ENCODE measurements around the gene CLCN1.

Gene CLCN1

DNA sequence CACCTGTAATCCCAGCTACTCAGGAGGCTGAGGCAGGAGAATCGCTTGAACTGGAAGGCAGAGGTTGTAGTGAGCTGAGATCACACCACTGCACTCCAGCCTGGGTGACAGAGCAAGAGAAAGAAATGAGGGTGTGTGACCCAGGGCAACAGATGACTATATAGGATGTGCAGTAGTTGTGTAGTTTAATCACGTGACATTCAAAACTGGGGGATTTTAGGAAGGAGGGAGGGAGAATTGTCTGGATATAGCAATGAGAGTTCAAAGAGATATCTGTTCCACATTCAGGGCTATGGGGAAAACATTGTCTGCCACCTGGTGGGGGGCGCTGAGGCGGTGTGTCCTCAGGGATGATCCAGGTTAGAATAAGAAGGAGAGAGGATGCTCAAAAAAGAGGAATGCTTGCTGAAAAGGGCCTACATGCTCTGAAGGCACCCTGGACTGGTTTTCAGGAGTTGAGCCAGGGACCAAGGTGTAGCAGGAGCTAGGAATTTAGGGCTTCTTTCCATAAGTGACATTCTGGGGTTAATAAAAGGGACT, 57.4 kb downstream of the CLCN1 start:
- H3K27me3 ChIP-seq (ENCODE audit: control insufficient read depth in 1 of 2, insufficient read depth in 1 of 2, low read length in 2 of 2), result no peaks in the 10 kb centered on the region
- no peak overlapping the region for H3K18ac ChIP-seq (ENCODE audit: low read depth in 1 of 2, low read length in 2 of 2)
- no peak for DNase-seq
- H2BK120ac ChIP-seq (ENCODE audit: low read depth, low read length), result no peak overlapping the region
- H3K4ac ChIP-seq (ENCODE audit: low read depth in 1 of 2, low read length in 2 of 2), result no peak overlapping the region
- H2BK12ac ChIP-seq (ENCODE audit: low read length in 2 of 2), result no peak overlapping the region
- H3K4me2 ChIP-seq (ENCODE audit: low read length, poor library complexity, severe bottlenecking), result no peak overlapping the region
- no peak overlapping the region for H3K27ac ChIP-seq (ENCODE audit: low read length, poor library complexity, severe bottlenecking)
- no peaks in the 10 kb centered on the region for H3K9me3 ChIP-seq (ENCODE audit: control insufficient read depth, low read length)
- no peak overlapping the region for H2BK5ac ChIP-seq (ENCODE audit: low read depth, low read length, poor library complexity, severe bottlenecking)
- WGBS, result 94% methylated on average over 4 of the region's 4 CpGs
- H3K4me1 ChIP-seq (ENCODE audit: control insufficient read depth, insufficient read depth, low read depth, low read length), result peaks cover 9% of the 10 kb centered on the region
- no peak overlapping the region for H4K8ac ChIP-seq (ENCODE audit: low read length)
- no peak overlapping the region for H2AK5ac ChIP-seq (ENCODE audit: low read length, severe bottlenecking)
- H2AFZ ChIP-seq (ENCODE audit: low read depth, low read length), result no peak overlapping the region
- H3K9ac ChIP-seq (ENCODE audit: low read length), result no peak overlapping the region
- peaks cover 5% of the 10 kb centered on the region for H3K79me1 ChIP-seq (replicated peaks; ENCODE audit: low read length, poor library complexity, severe bottlenecking)
- no peak overlapping the region for H3K23ac ChIP-seq (ENCODE audit: low read length in 2 of 2)
- no peak overlapping the region for H2BK15ac ChIP-seq (ENCODE audit: low read depth, poor library complexity, severe bottlenecking)
- H3K14ac ChIP-seq (ENCODE audit: low read length in 2 of 2), result no peak overlapping the region
- H4K91ac ChIP-seq (ENCODE audit: low read length), result no peak overlapping the region
- no peak overlapping the region for H3K4me3 ChIP-seq (ENCODE audit: insufficient read depth in 1 of 2, low read depth in 1 of 2, low read length in 2 of 2)
- no peaks in the 10 kb centered on the region for H3K36me3 ChIP-seq (ENCODE audit: control insufficient read depth in 1 of 2, insufficient read depth in 2 of 2, low read depth in 1 of 2, low read length in 2 of 2)

DNA sequence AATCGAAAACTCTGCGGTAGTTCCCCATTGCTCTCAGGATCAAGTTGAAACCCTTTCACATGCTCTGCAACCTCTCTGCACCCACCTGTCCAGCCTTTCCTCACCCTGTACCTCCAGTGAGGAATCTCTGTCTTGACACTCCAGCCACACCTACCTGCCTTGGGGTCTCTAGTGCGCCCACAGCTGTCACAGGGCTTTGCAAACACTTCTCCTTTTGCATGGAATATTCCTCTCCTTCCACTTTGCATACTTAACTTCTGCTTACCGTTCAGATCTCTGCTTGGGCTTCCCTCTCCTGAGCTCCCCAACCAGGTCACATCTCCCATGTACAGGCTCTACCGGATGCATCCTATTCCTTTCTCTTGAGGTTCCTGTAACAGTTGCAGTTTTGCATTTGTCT, 58.6 kb downstream of the CLCN1 start:
- H3K4me3 ChIP-seq (ENCODE audit: insufficient read depth in 1 of 2, low read depth in 1 of 2, low read length in 2 of 2), result no peak overlapping the region
- H2BK120ac ChIP-seq (ENCODE audit: low read depth, low read length), result no peak overlapping the region
- peak overlapping the region in 1 of 2 experiments; percentile 19 for H3K4ac ChIP-seq (ENCODE audit: low read depth in 1 of 2, low read length in 2 of 2)
- H2AFZ ChIP-seq (ENCODE audit: low read depth, low read length), result peak overlapping the region; percentile 16
- H3K36me3 ChIP-seq (ENCODE audit: control insufficient read depth in 1 of 2, insufficient read depth in 2 of 2, low read depth in 1 of 2, low read length in 2 of 2), result no peaks in the 10 kb centered on the region
- no peak for DNase-seq
- H2AK5ac ChIP-seq (ENCODE audit: low read length, severe bottlenecking), result no peak overlapping the region
- no peak overlapping the region for H3K4me2 ChIP-seq (ENCODE audit: low read length, poor library complexity, severe bottlenecking)
- no peak overlapping the region for H2BK5ac ChIP-seq (ENCODE audit: low read depth, low read length, poor library complexity, severe bottlenecking)
- H3K27ac ChIP-seq (ENCODE audit: low read length, poor library complexity, severe bottlenecking), result no peak overlapping the region
- H2BK12ac ChIP-seq (ENCODE audit: low read length in 2 of 2), result no peak overlapping the region
- H3K18ac ChIP-seq (ENCODE audit: low read depth in 1 of 2, low read length in 2 of 2), result no peak overlapping the region
- H3K9me3 ChIP-seq (ENCODE audit: control insufficient read depth, low read length), result no peaks in the 10 kb centered on the region
- peak overlapping the region in 1 of 2 experiments; percentile 74 for H3K14ac ChIP-seq (ENCODE audit: low read length in 2 of 2)
- H3K9ac ChIP-seq (ENCODE audit: low read length), result no peak overlapping the region
- H3K27me3 ChIP-seq (ENCODE audit: control insufficient read depth in 1 of 2, insufficient read depth in 1 of 2, low read length in 2 of 2), result no peaks in the 10 kb centered on the region
- H4K91ac ChIP-seq (ENCODE audit: low read length), result no peak overlapping the region
- H3K4me1 ChIP-seq (ENCODE audit: control insufficient read depth, insufficient read depth, low read depth, low read length), result peaks cover 10% of the 10 kb centered on the region
- peaks cover 5% of the 10 kb centered on the region for H3K79me1 ChIP-seq (replicated peaks; ENCODE audit: low read length, poor library complexity, severe bottlenecking)
- no peak overlapping the region for H4K8ac ChIP-seq (ENCODE audit: low read length)
- no peak overlapping the region for H2BK15ac ChIP-seq (ENCODE audit: low read depth, poor library complexity, severe bottlenecking)
- H3K23ac ChIP-seq (ENCODE audit: low read length in 2 of 2), result no peak overlapping the region
- 82% methylated on average over 4 of the region's 5 CpGs for WGBS

DNA sequence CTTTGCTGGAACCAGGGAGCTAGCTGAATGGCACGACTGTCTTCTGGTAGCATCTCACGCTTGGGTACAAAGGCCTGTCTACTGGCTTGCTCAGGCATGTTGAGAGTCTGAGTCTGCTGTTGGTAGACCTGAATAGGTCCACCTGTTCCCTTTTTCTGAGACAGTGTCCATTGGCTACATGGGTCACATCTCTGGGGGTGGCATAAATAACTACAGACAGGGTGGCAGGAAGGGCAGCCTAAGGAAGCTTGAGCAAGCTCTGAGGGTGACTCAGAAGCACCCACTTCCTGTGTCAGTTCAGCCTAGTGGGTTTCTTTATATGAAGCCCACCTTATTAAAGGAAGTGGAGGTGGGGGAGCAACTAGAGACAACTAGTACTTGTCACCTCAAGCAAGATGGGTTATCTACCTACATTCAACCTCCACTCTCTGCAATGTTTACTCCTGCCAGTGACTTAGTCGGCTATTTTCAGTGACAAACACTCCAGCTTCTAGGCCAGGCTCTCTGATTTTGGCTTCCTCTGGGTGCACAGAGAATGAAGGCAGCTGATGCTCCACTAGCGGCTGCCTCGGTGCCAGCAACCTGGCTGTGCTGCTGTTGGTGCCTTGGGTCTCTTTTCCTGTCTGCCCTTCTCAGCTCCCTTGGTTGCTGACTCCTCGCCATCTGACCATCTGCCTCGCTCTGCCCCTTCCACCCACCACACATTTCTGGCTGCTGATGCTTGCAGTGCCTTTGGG, 59.6 kb downstream of the CLCN1 start:
- Histone ChIP-seq H3K18ac (ENCODE audit: low read depth in 1 of 2, low read length in 2 of 2) (peak overlapping the region in 1 of 2 experiments; percentile 25), H4K8ac (ENCODE audit: low read length) (no peak overlapping the region), H2AK5ac (ENCODE audit: low read length, severe bottlenecking) (no peak overlapping the region), H3K27ac (ENCODE audit: low read length, poor library complexity, severe bottlenecking) (no peak overlapping the region), H2BK5ac (ENCODE audit: low read depth, low read length, poor library complexity, severe bottlenecking) (no peak overlapping the region), H2BK15ac (ENCODE audit: low read depth, poor library complexity, severe bottlenecking) (peak overlapping the region; percentile 76), H3K36me3 (ENCODE audit: control insufficient read depth in 1 of 2, insufficient read depth in 2 of 2, low read depth in 1 of 2, low read length in 2 of 2) (no peaks in the 10 kb centered on the region), H2BK12ac (ENCODE audit: low read length in 2 of 2) (peak overlapping the region; percentile 19 to 42), H3K23ac (ENCODE audit: low read length in 2 of 2) (peak overlapping the region in 1 of 2 experiments; percentile 35), H3K4me1 (ENCODE audit: control insufficient read depth, insufficient read depth, low read depth, low read length) (peaks cover 12% of the 10 kb centered on the region), H3K27me3 (ENCODE audit: control insufficient read depth in 1 of 2, insufficient read depth in 1 of 2, low read length in 2 of 2) (no peaks in the 10 kb centered on the region), H3K4me3 (ENCODE audit: insufficient read depth in 1 of 2, low read depth in 1 of 2, low read length in 2 of 2) (no peak overlapping the region), H2AFZ (ENCODE audit: low read depth, low read length) (no peak overlapping the region), H3K79me1 (replicated peaks; ENCODE audit: low read length, poor library complexity, severe bottlenecking) (peaks cover 5% of the 10 kb centered on the region), H3K9me3 (ENCODE audit: control insufficient read depth, low read length) (no peaks in the 10 kb centered on the region), H3K14ac (ENCODE audit: low read length in 2 of 2) (peak overlapping the region in 1 of 2 experiments; percentile 44), H3K4me2 (ENCODE audit: low read length, poor library complexity, severe bottlenecking) (no peak overlapping the region), H3K4ac (ENCODE audit: low read depth in 1 of 2, low read length in 2 of 2) (peak overlapping the region in 1 of 2 experiments; percentile 74), H4K91ac (ENCODE audit: low read length) (peak overlapping the region; percentile 83), H3K9ac (ENCODE audit: low read length) (no peak overlapping the region), H2BK120ac (ENCODE audit: low read depth, low read length) (no peak overlapping the region)
- WGBS, result 88% methylated on average over 7 of the region's 7 CpGs
- DNase-seq, result no peak

DNA sequence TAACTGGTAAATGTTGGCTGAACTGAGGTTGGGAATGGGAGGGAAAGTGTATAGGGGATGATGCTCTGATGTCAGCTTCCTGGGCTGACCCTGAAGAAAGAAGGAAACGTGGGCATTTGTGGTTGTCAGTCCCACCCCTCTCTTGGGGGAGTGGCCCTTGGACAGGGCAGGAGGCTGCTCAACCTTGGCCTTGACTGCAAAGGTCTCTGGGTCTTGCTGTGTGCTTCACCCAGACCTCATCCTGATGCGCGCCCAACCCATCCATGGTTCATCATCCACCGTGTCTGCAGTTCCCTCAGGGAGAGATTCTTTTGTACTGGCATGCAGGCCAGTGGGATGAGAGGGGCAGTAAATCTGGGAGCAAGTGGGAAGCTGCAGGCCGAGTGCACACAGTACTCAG, 60.5 kb downstream of the CLCN1 start:
- Histone ChIP-seq H2BK120ac (ENCODE audit: low read depth, low read length) (no peak overlapping the region), H3K27me3 (ENCODE audit: control insufficient read depth in 1 of 2, insufficient read depth in 1 of 2, low read length in 2 of 2) (no peaks in the 10 kb centered on the region), H2AFZ (ENCODE audit: low read depth, low read length) (no peak overlapping the region), H3K36me3 (ENCODE audit: control insufficient read depth in 1 of 2, insufficient read depth in 2 of 2, low read depth in 1 of 2, low read length in 2 of 2) (no peaks in the 10 kb centered on the region), H3K4me1 (ENCODE audit: control insufficient read depth, insufficient read depth, low read depth, low read length) (peaks cover 12% of the 10 kb centered on the region), H3K18ac (ENCODE audit: low read depth in 1 of 2, low read length in 2 of 2) (no peak overlapping the region), H3K79me1 (replicated peaks; ENCODE audit: low read length, poor library complexity, severe bottlenecking) (peaks cover 5% of the 10 kb centered on the region), H3K4me3 (ENCODE audit: insufficient read depth in 1 of 2, low read depth in 1 of 2, low read length in 2 of 2) (no peak overlapping the region), H2BK12ac (ENCODE audit: low read length in 2 of 2) (peak overlapping the region in 1 of 2 experiments; percentile 20), H4K91ac (ENCODE audit: low read length) (peak overlapping the region; percentile 28), H3K27ac (ENCODE audit: low read length, poor library complexity, severe bottlenecking) (no peak overlapping the region), H3K4me2 (ENCODE audit: low read length, poor library complexity, severe bottlenecking) (no peak overlapping the region), H3K9ac (ENCODE audit: low read length) (no peak overlapping the region), H2AK5ac (ENCODE audit: low read length, severe bottlenecking) (no peak overlapping the region), H2BK15ac (ENCODE audit: low read depth, poor library complexity, severe bottlenecking) (peak overlapping the region; percentile 48), H4K8ac (ENCODE audit: low read length) (peak overlapping the region; percentile 78), H2BK5ac (ENCODE audit: low read depth, low read length, poor library complexity, severe bottlenecking) (no peak overlapping the region), H3K14ac (ENCODE audit: low read length in 2 of 2) (no peak overlapping the region), H3K23ac (ENCODE audit: low read length in 2 of 2) (no peak overlapping the region), H3K4ac (ENCODE audit: low read depth in 1 of 2, low read length in 2 of 2) (no peak overlapping the region), H3K9me3 (ENCODE audit: control insufficient read depth, low read length) (no peaks in the 10 kb centered on the region)
- 78% methylated on average over 4 of the region's 5 CpGs for WGBS
- no peak for DNase-seq

Measured in mesenchymal stem cell (in vitro differentiated cells and primary cell).